NCI-H1930 (cell line): ENCODE measurements around the gene NINL.
"Not testable (repeated sequence)": the region's sequence is repeated elsewhere in the genome, so short reads cannot be mapped to it uniquely, and the experiment has no call there.

Experiments used
- DNase-seq, 2 experiments: peaks; one replicate each; lab custom pipeline; 2025; lab: John Stamatoyannopoulos, UW

The NINL gene

GRCh38 chr20:25532971-25533391 is 52.4 kb downstream of the NINL start:
- no peak for DNase-seq

GRCh38 chr20:25532015-25532751 is 53.1 kb downstream of the NINL start:
- DNase-seq = no peak

- no peak for DNase-seq
Observed at GRCh38 chr20:25529295-25529951, 55.9 kb downstream of the NINL start.

GRCh38 chr20:25527949-25528348 is 57.4 kb downstream of the NINL start:
- DNase-seq = no peak

GRCh38 chr20:25526446-25526845 is 58.9 kb downstream of the NINL start:
- DNase-seq = no peak

GRCh38 chr20:25525867-25526266 is 59.5 kb downstream of the NINL start:
- DNase-seq = no peak

GRCh38 chr20:25525295-25525694 is 60.0 kb downstream of the NINL start:
- no peak for DNase-seq

- DNase-seq = no peak
Observed at GRCh38 chr20:25521382-25521781, 63.9 kb downstream of the NINL start.

- DNase-seq = no peak
Observed at GRCh38 chr20:25517124-25517523, 68.2 kb downstream of the NINL start.

GRCh38 chr20:25514747-25515340 is 70.5 kb downstream of the NINL start:
- DNase-seq = no peak

- DNase-seq = no peak
Observed at GRCh38 chr20:25514195-25514594, 71.1 kb downstream of the NINL start.

GRCh38 chr20:25512709-25513108 is 72.6 kb downstream of the NINL start:
- no peak for DNase-seq

GRCh38 chr20:25511183-25511582 is 74.1 kb downstream of the NINL start:
- no peak for DNase-seq

- no peak for DNase-seq
Observed at GRCh38 chr20:25510721-25511120, 74.6 kb downstream of the NINL start.

GRCh38 chr20:25510202-25510601 is 75.1 kb downstream of the NINL start:
- DNase-seq = no peak

GRCh38 chr20:25509084-25509483 is 76.2 kb downstream of the NINL start:
- no peak for DNase-seq

GRCh38 chr20:25508083-25508770 is 77.1 kb downstream of the NINL start:
- no peak for DNase-seq

GRCh38 chr20:25507385-25508082 is 77.8 kb downstream of the NINL start:
- DNase-seq = no peak

GRCh38 chr20:25504366-25505135 is 80.8 kb downstream of the NINL start:
- no peak for DNase-seq

- DNase-seq = no peak
Observed at GRCh38 chr20:25503936-25504335, 81.4 kb downstream of the NINL start.

- DNase-seq = not testable (repeated sequence)
Observed at GRCh38 chr20:25503051-25503639, 82.2 kb downstream of the NINL start.
